ENCODE data around the gene ROCK1.
"Not testable (repeated sequence)": the region's sequence is repeated elsewhere in the genome, so short reads cannot be mapped to it uniquely, and the experiment has no call there.

Gene ROCK1

GRCh38 chr18:21031845-21032244, 79.8 kb downstream of the ROCK1 start:
- CTCF ChIA-PET: no interaction called here
- POLR2A ChIA-PET: no interaction called here
- H3K4me3 ChIP-seq (ENCODE audit: low read depth, low read length): no peak overlapping the region
- DNase-seq (ENCODE audit: low read depth, low spot score): no peak
- TF ChIP-seq CTCF (IDR thresholded peaks at IDR 0.05; ENCODE audit: insufficient read depth, low read length, missing control alignments): no peak

- POLR2A ChIA-PET; CTCF ChIA-PET; H3K4me3 ChIP-seq (ENCODE audit: low read depth, low read length); DNase-seq (ENCODE audit: low read depth, low spot score): not testable (repeated sequence)
Observed at GRCh38 chr18:21018257-21018656, 93.4 kb downstream of the ROCK1 start.

- no peak for DNase-seq (ENCODE audit: low read depth, low spot score)
- ChIA-PET POLR2A (no interaction called here), CTCF (no interaction called here)
- H3K4me3 ChIP-seq (ENCODE audit: low read depth, low read length): no peak overlapping the region
- no peak for TF ChIP-seq CTCF (IDR thresholded peaks at IDR 0.05; ENCODE audit: insufficient read depth, low read length, missing control alignments)
Observed at GRCh38 chr18:21012308-21012707, 99.3 kb downstream of the ROCK1 start.

GRCh38 chr18:21004726-21005125, 106.9 kb downstream of the ROCK1 start:
- peak; percentile 82 for DNase-seq (ENCODE audit: low read depth, low spot score)
- H3K4me3 ChIP-seq (ENCODE audit: low read depth, low read length): no peak overlapping the region
- no peak for TF ChIP-seq CTCF (IDR thresholded peaks at IDR 0.05; ENCODE audit: insufficient read depth, low read length, missing control alignments)
- POLR2A ChIA-PET: no interaction called here
- CTCF ChIA-PET: interaction anchor here (0.6 to 1.5 kb wide), 5 partner anchors 11 to 188 kb away, joined by 3 to 5 read pairs (median 3); no protein-coding TSS in a partner anchor

GRCh38 chr18:21000667-21001066, 110.9 kb downstream of the ROCK1 start:
- no peak for TF ChIP-seq CTCF (IDR thresholded peaks at IDR 0.05; ENCODE audit: insufficient read depth, low read length, missing control alignments)
- ChIA-PET POLR2A (no interaction called here), CTCF (no interaction called here)
- H3K4me3 ChIP-seq (ENCODE audit: low read depth, low read length): no peak overlapping the region
- no peak for DNase-seq (ENCODE audit: low read depth, low spot score)

- H3K4me3 ChIP-seq (ENCODE audit: low read depth, low read length): no peak overlapping the region
- ChIA-PET POLR2A (no interaction called here), CTCF (no interaction called here)
- DNase-seq (ENCODE audit: low read depth, low spot score): no peak
- TF ChIP-seq CTCF (IDR thresholded peaks at IDR 0.05; ENCODE audit: insufficient read depth, low read length, missing control alignments): no peak
Observed at GRCh38 chr18:20997371-20997770, 114.2 kb downstream of the ROCK1 start.

- ChIA-PET POLR2A (no interaction called here), CTCF (no interaction called here)
- no peak for DNase-seq (ENCODE audit: low read depth, low spot score)
Observed at GRCh38 chr18:20996418-20996817, 115.2 kb downstream of the ROCK1 start.

More at GRCh38 chr18:20996418-20996817, 115.2 kb downstream of the ROCK1 start:
- H3K4me3 ChIP-seq (ENCODE audit: low read depth, low read length): no peak overlapping the region
- TF ChIP-seq CTCF (IDR thresholded peaks at IDR 0.05; ENCODE audit: insufficient read depth, low read length, missing control alignments): no peak

Measured in AG04449 (cell line).